CD4-positive, CD25-positive, alpha-beta regulatory T cell (primary cell): Measurements from ENCODE around the gene LIN7B. TPM values are rescaled to one million over a fixed set of nuclear protein-coding genes. Genes with fewer than 3 reads are reported as not detected.
"Not testable (repeated sequence)": the region's sequence is repeated elsewhere in the genome, so short reads cannot be mapped to it uniquely, and the experiment has no call there.

Source experiments
- ATAC-seq, 2 donors: fragments of 150-1000 bp; cut with Tn5 transposase; one replicate each; pipeline ENCODE4 v1.10.0; 2021; ENCODE audit warnings: low read depth in 2 of 2, moderate number of reproducible peaks in 2 of 2, moderate library complexity in 1 of 2
- DNase-seq, 3 donors: peaks; one replicate each; pipeline versions ENCODE4 v3.0.0 to v3.0.0-alpha.2; 2012 to 2022; ENCODE audit warnings: mixed read lengths in 1 of 3
- H3K27ac ChIP-seq: one replicate; pipeline ENCODE4 v1.7.0; 2013; ENCODE audit warnings: mild to moderate bottlenecking, low read length; ENCODE audit not compliant: insufficient read depth, poor library complexity, severe bottlenecking
- H3K27me3 ChIP-seq: one replicate; pipeline ENCODE4 v1.7.0; 2013; ENCODE audit warnings: low read length; ENCODE audit not compliant: control insufficient read depth, insufficient read depth
- H3K36me3 ChIP-seq: one replicate; pipeline ENCODE4 v1.7.0; 2013; ENCODE audit warnings: mild to moderate bottlenecking, low read length, moderate library complexity; ENCODE audit not compliant: control insufficient read depth, insufficient read depth
- H3K4me1 ChIP-seq: 2 replicates; pipeline ENCODE4 v1.7.0; 2013; ENCODE audit warnings: mild to moderate bottlenecking, low read length; ENCODE audit not compliant: insufficient read depth, control insufficient read depth, poor library complexity, severe bottlenecking
- H3K4me3 ChIP-seq: one replicate; pipeline ENCODE4 v1.7.0; 2013; ENCODE audit warnings: low read depth, mild to moderate bottlenecking, low read length, moderate library complexity
- H3K9me3 ChIP-seq, 2 experiments: 1 replicate in 1 of 2; 2 replicates in 1 of 2; pipeline ENCODE4 v1.7.0; 2013; ENCODE audit warnings: low read length in 2 of 2, mild to moderate bottlenecking in 1 of 2, moderate library complexity in 1 of 2; ENCODE audit not compliant: control insufficient read depth in 2 of 2
- H3K27ac Mint-ChIP-seq, 3 donors: one replicate each; pipeline ENCODE4 v1.8.0; 2020 to 2022; ENCODE audit warnings: mild to moderate bottlenecking in 3 of 3, mixed read lengths in 3 of 3, moderate library complexity in 2 of 3
- H3K27me3 Mint-ChIP-seq: one replicate; pipeline ENCODE4 v1.8.0; 2022; ENCODE audit warnings: mild to moderate bottlenecking, mixed read lengths
- H3K36me3 Mint-ChIP-seq: one replicate; pipeline ENCODE4 v1.8.0; 2020; ENCODE audit warnings: mixed read lengths
- H3K4me1 Mint-ChIP-seq, 4 donors: one replicate each; pipeline ENCODE4 v1.8.0; 2020 to 2022; ENCODE audit warnings: mixed read lengths in 4 of 4, mild to moderate bottlenecking in 1 of 4
- H3K4me3 Mint-ChIP-seq, 4 donors: one replicate each; pipeline ENCODE4 v1.8.0; 2020 to 2022; ENCODE audit warnings: mild to moderate bottlenecking in 4 of 4, mixed read lengths in 4 of 4, moderate library complexity in 3 of 4
- H3K9me3 Mint-ChIP-seq, 7 donors: one replicate each; pipeline ENCODE4 v1.8.0; 2020 to 2022; ENCODE audit warnings: mixed read lengths in 7 of 7, mild to moderate bottlenecking in 3 of 7, moderate library complexity in 2 of 7
- polyA plus RNA-seq, 4 donors: library from polyadenylated mRNA; unstranded; fragments of 300-500 nt; fragmentation: Illumina TruSeq; gene quantifications; one replicate each; pipeline ENCODE4 v1.2.3, GENCODE V29; 2021
- total RNA-seq: library from RNA; stranded (reverse); gene quantifications from one replicate; pipeline ENCODE4 v1.2.3, GENCODE V29; 2022

The LIN7B gene
- total and polyA plus RNA-seq, 5 donors from 2014 or later: 2.6 to 5.5 (median 4.4) TPM

DNA sequence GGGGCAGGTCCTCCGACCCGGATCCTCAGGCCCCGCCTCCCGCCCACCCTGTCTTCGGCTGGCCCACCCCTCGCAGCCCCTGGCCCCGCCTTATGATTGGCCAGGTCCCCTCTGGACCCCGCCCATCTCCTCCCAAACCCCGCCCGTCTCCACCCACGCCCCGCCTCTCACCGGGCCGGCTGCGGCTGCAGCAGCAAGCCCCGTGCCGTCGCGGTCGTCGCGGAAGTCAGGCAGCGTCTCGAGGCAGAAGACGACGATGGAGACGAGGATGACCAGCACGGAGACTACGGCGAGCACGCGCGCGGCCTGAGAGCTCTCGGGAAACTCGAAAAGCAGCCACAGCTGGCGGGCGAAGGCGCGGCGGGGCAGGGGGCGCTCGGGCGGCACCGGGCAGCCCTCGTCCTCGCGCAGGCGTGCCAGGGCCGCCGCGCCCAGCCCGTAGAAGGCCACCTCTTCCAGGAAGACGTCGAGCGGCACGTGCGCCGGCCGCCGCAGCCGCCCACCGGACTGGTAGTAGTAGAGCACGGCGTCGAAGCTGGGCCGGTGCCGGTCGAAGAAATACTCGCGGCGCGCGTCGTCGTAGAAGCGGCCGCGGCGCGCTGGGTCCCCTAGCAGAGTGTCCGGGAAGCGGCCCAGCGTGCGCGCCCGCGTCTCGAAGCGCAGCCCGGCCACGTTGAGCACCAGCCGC lies 42.2 kb upstream of the LIN7B start:
- Mint-ChIP-seq H3K4me1 (peaks cover 0 to 14% (median 9%) of the 10 kb centered on the region in 4 donors), H3K9me3 (peaks cover 0 to 9% (median 0%) of the 10 kb centered on the region in 7 donors), H3K4me3 (peak overlapping the region in 1 of 4 donors; percentile 41), H3K27ac (no peak overlapping the region), H3K36me3 (peaks cover 4% of the 10 kb centered on the region), H3K27me3 (peaks cover 80% of the 10 kb centered on the region)
- Histone ChIP-seq H3K9me3 (no peaks in the 10 kb centered on the region), H3K36me3 (no peaks in the 10 kb centered on the region), H3K4me1 (no peaks in the 10 kb centered on the region), H3K4me3 (no peak overlapping the region), H3K27ac (no peak overlapping the region), H3K27me3 (peaks cover 19% of the 10 kb centered on the region)
- no peak for ATAC-seq
- DNase-seq: no peak

DNA sequence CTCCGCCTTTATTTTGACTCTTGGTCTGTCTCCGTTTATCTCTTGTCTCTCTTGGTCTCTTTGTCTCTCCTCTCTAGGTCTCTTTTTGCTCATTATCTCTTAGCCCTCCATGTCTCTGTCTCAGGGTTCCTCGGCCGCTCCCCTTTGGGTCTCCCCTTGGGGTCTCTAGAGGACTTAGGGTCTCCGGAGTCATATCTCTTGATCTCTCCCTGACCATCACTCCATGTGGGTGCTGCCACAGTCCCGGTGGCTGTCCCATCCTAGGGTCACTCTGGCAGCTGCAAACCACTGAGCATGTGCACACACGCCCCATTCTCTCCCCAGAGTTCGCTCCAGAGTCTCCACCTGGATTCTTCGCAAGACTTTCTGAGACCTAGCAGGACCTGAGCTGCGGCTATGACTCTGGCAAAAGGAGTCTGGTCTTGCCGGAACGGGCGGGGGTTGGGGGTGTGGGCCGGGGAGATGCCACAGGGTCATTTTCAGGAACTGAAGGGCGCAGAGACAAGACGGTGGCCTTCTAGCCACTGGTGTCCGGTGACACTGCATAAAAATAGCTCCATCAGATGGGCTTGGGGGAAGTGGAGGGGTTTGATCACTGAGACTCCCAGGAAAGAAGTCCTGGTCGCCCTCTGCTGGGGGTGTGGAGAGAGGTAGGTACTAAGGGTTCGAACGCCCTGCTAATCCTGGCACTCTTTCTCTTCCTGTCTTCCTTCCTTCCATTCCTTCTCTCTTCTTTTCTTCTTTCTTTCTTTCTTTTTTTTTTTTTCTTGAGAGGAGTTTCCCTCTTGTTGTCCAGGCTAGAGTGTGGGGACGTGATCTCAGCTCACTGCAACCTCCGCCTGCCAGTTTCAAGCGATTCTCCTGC lies 40.4 kb upstream of the LIN7B start:
- no peak overlapping the region for H3K27ac ChIP-seq
- ATAC-seq (no peak), DNase-seq (no peak)
- Mint-ChIP-seq H3K27ac (peak overlapping the region in 1 of 3 donors; percentile 59), H3K36me3 (peaks cover 4% of the 10 kb centered on the region), H3K4me1 (peaks cover 0 to 14% (median 9%) of the 10 kb centered on the region in 4 donors), H3K9me3 (peaks cover 0 to 8% (median 0%) of the 10 kb centered on the region in 7 donors), H3K4me3 (peak overlapping the region in 3 of 4 donors; percentile 29 to 49 (median 45)), H3K27me3 (peaks cover 64% of the 10 kb centered on the region)
- H3K4me3 ChIP-seq: no peak overlapping the region
- H3K9me3 ChIP-seq: no peaks in the 10 kb centered on the region
- no peaks in the 10 kb centered on the region for H3K4me1 ChIP-seq
- peaks cover 14% of the 10 kb centered on the region for H3K27me3 ChIP-seq
- no peaks in the 10 kb centered on the region for H3K36me3 ChIP-seq

DNA sequence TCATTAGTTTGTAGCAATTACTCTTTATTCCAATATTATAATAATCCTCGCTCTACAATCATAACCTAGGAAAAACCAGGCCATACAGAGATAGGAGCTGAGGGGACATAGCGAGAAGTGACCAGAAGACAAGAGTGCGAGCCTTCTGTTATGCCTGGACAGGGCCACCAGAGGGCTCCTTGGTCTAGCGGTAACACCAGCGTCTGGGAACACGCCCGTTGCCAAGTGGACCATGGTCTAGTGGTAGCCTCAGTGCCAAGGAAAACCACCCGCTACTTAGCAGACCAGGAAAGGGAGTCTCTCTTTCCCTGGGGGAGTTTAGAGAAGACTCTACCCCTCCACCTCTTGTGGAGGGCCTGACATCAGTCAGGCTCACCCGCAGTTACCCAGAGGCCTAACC lies 39.3 kb upstream of the LIN7B start:
- not testable (repeated sequence) for H3K36me3 Mint-ChIP-seq, H3K4me1 ChIP-seq, DNase-seq, H3K9me3 ChIP-seq, H3K9me3 Mint-ChIP-seq, H3K4me3 ChIP-seq, H3K36me3 ChIP-seq, H3K27ac ChIP-seq, H3K27ac Mint-ChIP-seq, ATAC-seq, H3K27me3 ChIP-seq, H3K4me3 Mint-ChIP-seq
- Mint-ChIP-seq H3K27me3 (peaks cover 53% of the 10 kb centered on the region), H3K4me1 (peaks cover 0 to 14% (median 9%) of the 10 kb centered on the region in 4 donors)

DNA sequence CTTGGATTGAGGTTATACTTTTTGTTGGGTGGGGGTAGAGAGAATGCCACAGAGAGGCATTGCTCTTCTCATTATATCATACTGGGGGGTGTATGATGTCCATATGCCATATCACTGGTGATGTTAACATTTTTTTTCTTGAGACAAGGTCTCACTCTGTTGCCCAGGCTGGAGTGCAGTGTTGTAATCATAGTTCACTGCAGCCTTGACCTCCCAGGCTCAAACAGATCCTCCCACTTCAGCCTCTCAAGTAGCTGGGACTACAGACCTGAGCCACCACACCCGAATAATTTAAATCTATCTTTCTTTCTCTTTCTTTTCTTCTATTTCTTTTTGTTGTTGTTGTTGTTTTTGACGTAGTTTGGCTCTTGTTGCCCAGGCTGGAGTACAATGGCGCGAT lies 33.8 kb upstream of the LIN7B start:
- H3K36me3 Mint-ChIP-seq: no peaks in the 10 kb centered on the region
- H3K9me3 Mint-ChIP-seq: peaks cover 0 to 2% (median 0%) of the 10 kb centered on the region in 7 donors
- peaks cover 5% of the 10 kb centered on the region for H3K4me1 ChIP-seq
- H3K27me3 Mint-ChIP-seq: peaks cover 17% of the 10 kb centered on the region
- ATAC-seq: no peak
- no peak overlapping the region for H3K4me3 ChIP-seq
- DNase-seq: no peak
- H3K9me3 ChIP-seq: no peaks in the 10 kb centered on the region
- H3K27ac Mint-ChIP-seq: no peak overlapping the region
- no peaks in the 10 kb centered on the region for H3K36me3 ChIP-seq
- H3K4me1 Mint-ChIP-seq: peaks cover 0 to 12% (median 6%) of the 10 kb centered on the region in 4 donors
- H3K4me3 Mint-ChIP-seq: no peak overlapping the region
- H3K27me3 ChIP-seq: no peaks in the 10 kb centered on the region
- H3K27ac ChIP-seq: no peak overlapping the region

DNA sequence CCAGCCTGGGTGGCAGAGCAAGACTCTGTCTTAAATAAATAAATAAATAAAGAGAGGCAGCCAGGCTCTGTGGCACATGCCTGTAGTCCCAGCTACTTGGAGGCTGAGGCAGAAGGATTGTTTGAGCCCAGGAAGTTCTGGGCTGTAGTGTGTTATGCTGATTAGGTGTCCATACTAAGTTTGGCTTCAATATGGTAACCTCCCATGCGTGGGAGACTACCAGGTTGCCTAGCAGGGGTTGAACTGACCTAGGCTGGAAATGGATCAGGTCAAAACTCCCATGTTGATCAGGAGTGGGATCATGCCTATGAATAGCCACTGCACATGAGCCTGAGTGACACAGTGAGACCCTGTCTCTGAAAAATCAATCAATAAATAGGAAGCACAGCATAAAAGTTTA lies 32.9 kb upstream of the LIN7B start:
- Mint-ChIP-seq H3K36me3 (peaks cover 2% of the 10 kb centered on the region), H3K4me3 (peak overlapping the region in 1 of 4 donors; percentile 81), H3K4me1 (peaks cover 0 to 17% (median 10%) of the 10 kb centered on the region in 4 donors), H3K9me3 (peaks cover 0 to 2% (median 0%) of the 10 kb centered on the region in 7 donors), H3K27ac (no peak overlapping the region), H3K27me3 (peaks cover 15% of the 10 kb centered on the region)
- no peak for ATAC-seq
- Histone ChIP-seq H3K4me1 (peaks cover 12% of the 10 kb centered on the region), H3K36me3 (no peaks in the 10 kb centered on the region), H3K27ac (no peak overlapping the region), H3K4me3 (no peak overlapping the region), H3K27me3 (no peaks in the 10 kb centered on the region), H3K9me3 (no peaks in the 10 kb centered on the region)
- DNase-seq: no peak

DNA sequence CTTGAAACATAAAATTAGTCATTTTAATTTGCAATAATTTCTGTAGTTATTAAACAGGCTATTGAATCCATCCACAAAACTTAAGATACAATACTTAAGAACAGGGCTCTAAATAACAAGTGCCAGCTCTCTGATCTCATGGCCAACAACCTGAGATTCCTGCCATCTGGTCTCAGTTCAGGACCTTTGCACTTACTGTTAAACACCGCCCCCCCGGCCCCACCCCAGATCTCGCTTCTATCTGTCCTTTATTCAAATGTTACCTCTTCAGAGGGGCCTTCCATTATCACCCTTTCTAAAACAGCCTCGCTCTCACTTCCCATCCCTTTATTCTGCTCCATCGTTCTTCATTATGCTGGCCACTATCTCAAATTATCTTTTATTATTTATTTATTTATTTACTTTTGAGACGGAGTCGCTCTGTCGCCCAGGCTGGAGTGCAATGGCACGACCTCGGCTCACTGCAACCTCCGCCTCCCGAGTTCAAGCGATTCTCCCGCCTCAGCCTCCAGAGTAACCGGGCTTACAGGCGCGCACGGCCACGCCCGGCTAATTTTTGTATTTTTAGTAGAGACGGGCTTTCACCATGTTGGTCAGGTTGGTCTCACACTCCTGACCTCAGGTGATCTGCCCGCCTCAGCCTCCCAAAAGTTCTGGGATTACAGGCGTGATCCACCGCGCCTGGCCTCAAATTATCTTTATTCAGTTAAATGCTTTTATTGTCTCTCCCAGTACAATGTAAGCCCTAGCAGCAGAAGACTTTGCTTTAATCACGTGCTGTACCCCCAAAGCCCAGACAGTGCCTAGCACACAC lies 29.8 kb upstream of the LIN7B start:
- Mint-ChIP-seq H3K9me3 (peaks cover 0 to 2% (median 0%) of the 10 kb centered on the region in 7 donors), H3K4me3 (peak overlapping the region; percentile 84 to 96 (median 93)), H3K4me1 (peaks cover 0 to 44% (median 27%) of the 10 kb centered on the region in 4 donors), H3K36me3 (peaks cover 11% of the 10 kb centered on the region), H3K27ac (peak overlapping the region; percentile 79 to 99 (median 86)), H3K27me3 (peaks cover 11% of the 10 kb centered on the region)
- Histone ChIP-seq H3K27ac (peak overlapping the region; percentile 83), H3K4me3 (peak overlapping the region; percentile 85), H3K9me3 (no peaks in the 10 kb centered on the region), H3K4me1 (peaks cover 33% of the 10 kb centered on the region), H3K36me3 (peaks cover 13% of the 10 kb centered on the region), H3K27me3 (no peaks in the 10 kb centered on the region)
- ATAC-seq: no peak
- no peak for DNase-seq
